ENCODE measurements around the gene FGF3. TPM values are rescaled to one million over a fixed set of nuclear protein-coding genes. Genes with fewer than 3 reads are reported as not detected.
A peak's percentile ranks its signal among the peaks of the same experiment; 100 is the strongest.

Gene FGF3
- total RNA-seq, 1 donor from 2014 or later = not detected

DNA sequence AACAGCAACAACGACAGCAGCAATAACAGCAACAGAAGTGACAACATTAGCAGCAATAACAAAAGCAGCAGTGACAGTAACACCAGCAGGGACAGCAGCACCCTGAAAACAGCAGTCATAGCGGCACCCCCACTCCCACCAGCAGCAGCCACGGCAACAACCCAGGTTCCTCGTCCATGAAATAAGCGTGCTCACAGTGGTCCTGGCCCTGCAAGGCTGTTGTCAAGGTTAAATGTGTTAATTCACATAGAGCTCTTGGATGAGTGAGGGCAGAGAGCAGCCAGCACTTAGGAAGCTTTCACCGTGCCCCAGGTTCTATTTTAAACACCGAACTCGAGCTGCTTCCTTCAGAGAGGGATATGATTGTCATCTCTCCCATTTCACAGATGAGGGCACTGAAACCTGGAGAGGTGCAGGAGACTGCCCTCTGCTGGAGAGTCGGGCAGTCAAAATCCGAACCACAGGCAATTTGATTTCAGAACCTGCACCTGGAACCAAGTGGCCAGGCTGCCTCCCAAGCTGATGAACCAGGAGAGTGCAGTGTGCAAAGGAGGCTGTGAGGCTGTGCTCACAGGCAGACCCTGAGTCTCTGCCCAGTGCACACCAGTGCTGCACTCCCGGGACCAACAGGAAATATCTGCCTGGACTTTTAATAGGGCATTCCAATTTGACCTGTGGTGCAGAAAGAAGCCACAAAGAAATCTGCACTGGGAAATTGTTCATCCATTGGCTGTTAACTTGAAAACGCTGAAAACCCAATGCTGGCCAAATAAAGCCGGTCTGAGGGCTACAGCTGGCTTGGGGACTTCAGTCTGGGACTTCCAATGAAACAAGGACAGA lies 22.9 kb upstream of the FGF3 start:
- no peak overlapping the region for H3K4me3 ChIP-seq (ENCODE audit: low read depth, low read length)
- TF ChIP-seq, protein P1, sequence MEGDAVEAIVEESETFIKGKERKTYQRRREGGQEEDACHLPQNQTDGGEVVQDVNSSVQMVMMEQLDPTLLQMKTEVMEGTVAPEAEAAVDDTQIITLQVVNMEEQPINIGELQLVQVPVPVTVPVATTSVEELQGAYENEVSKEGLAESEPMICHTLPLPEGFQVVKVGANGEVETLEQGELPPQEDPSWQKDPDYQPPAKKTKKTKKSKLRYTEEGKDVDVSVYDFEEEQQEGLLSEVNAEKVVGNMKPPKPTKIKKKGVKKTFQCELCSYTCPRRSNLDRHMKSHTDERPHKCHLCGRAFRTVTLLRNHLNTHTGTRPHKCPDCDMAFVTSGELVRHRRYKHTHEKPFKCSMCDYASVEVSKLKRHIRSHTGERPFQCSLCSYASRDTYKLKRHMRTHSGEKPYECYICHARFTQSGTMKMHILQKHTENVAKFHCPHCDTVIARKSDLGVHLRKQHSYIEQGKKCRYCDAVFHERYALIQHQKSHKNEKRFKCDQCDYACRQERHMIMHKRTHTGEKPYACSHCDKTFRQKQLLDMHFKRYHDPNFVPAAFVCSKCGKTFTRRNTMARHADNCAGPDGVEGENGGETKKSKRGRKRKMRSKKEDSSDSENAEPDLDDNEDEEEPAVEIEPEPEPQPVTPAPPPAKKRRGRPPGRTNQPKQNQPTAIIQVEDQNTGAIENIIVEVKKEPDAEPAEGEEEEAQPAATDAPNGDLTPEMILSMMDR (IDR thresholded peaks at IDR 0.05; ENCODE audit: insufficient read depth, low read length, poor library complexity, severe bottlenecking) = peak; percentile 29
- DNase-seq (ENCODE audit: low read depth) = no peak
- H3K27me3 ChIP-seq (ENCODE audit: control insufficient read depth, insufficient read depth, low read length) = peaks cover 5% of the 10 kb centered on the region
- H3K36me3 ChIP-seq (ENCODE audit: control insufficient read depth, insufficient read depth, low read length) = no peaks in the 10 kb centered on the region

GRCh38 chr11:69841170-69841858 lies 22.1 kb upstream of the FGF3 start:
- no peak for DNase-seq (ENCODE audit: low read depth)
- no peak overlapping the region for H3K4me3 ChIP-seq (ENCODE audit: low read depth, low read length)
- no peaks in the 10 kb centered on the region for H3K36me3 ChIP-seq (ENCODE audit: control insufficient read depth, insufficient read depth, low read length)
- peaks cover 5% of the 10 kb centered on the region for H3K27me3 ChIP-seq (ENCODE audit: control insufficient read depth, insufficient read depth, low read length)
- TF ChIP-seq, protein P1 (IDR thresholded peaks at IDR 0.05; ENCODE audit: insufficient read depth, low read length, poor library complexity, severe bottlenecking) = no peak

- peaks cover 5% of the 10 kb centered on the region for H3K27me3 ChIP-seq (ENCODE audit: control insufficient read depth, insufficient read depth, low read length)
- no peak for DNase-seq (ENCODE audit: low read depth)
- H3K4me3 ChIP-seq (ENCODE audit: low read depth, low read length) = no peak overlapping the region
- TF ChIP-seq, protein P1 (IDR thresholded peaks at IDR 0.05; ENCODE audit: insufficient read depth, low read length, poor library complexity, severe bottlenecking) = no peak
- no peaks in the 10 kb centered on the region for H3K36me3 ChIP-seq (ENCODE audit: control insufficient read depth, insufficient read depth, low read length)
Observed at GRCh38 chr11:69840371-69841169, 21.4 kb upstream of the FGF3 start.

GRCh38 chr11:69839516-69839915 lies 20.3 kb upstream of the FGF3 start:
- Histone ChIP-seq H3K36me3 (ENCODE audit: control insufficient read depth, insufficient read depth, low read length) (no peaks in the 10 kb centered on the region), H3K27me3 (ENCODE audit: control insufficient read depth, insufficient read depth, low read length) (peaks cover 5% of the 10 kb centered on the region), H3K4me3 (ENCODE audit: low read depth, low read length) (no peak overlapping the region)
- DNase-seq (ENCODE audit: low read depth) = no peak
- TF ChIP-seq, protein P1 (IDR thresholded peaks at IDR 0.05; ENCODE audit: insufficient read depth, low read length, poor library complexity, severe bottlenecking) = no peak

- no peak for DNase-seq (ENCODE audit: low read depth)
- H3K36me3 ChIP-seq (ENCODE audit: control insufficient read depth, insufficient read depth, low read length) = no peaks in the 10 kb centered on the region
- TF ChIP-seq, protein P1 (IDR thresholded peaks at IDR 0.05; ENCODE audit: insufficient read depth, low read length, poor library complexity, severe bottlenecking) = no peak
- H3K4me3 ChIP-seq (ENCODE audit: low read depth, low read length) = no peak overlapping the region
- H3K27me3 ChIP-seq (ENCODE audit: control insufficient read depth, insufficient read depth, low read length) = peaks cover 7% of the 10 kb centered on the region
Observed at GRCh38 chr11:69837791-69838190, 18.6 kb upstream of the FGF3 start.

All from kidney epithelial cell (primary cell).